GM12864 (cell line): ENCODE measurements around the gene TAX1BP3.

ENCODE experiments used
- DNase-seq: peaks from one replicate; pipeline ENCODE4 v3.0.0-alpha.2; 2011; ENCODE audit warnings: low read depth
- H3K4me3 ChIP-seq: 2 replicates; pipeline ENCODE4 v1.5.1; 2011; ENCODE audit warnings: mild to moderate bottlenecking, low read depth, low read length, control low read depth
- CTCF ChIP-seq: IDR thresholded peaks from 2 replicates; pipeline ENCODE4 v1.5.1; 2011; ENCODE audit warnings: low read depth, mild to moderate bottlenecking, moderate library complexity, low read length, control low read depth, inconsistent platforms; ENCODE audit errors: missing control alignments

The TAX1BP3 gene

GRCh38 chr17:3627769-3628167 is 40.6 kb downstream of the TAX1BP3 start:
- no peak overlapping the region for H3K4me3 ChIP-seq
- TF ChIP-seq CTCF = no peak
- no peak for DNase-seq

- no peak for DNase-seq
- TF ChIP-seq CTCF = no peak
Measured at GRCh38 chr17:3626831-3627768, 41.3 kb downstream of the TAX1BP3 start.

GRCh38 chr17:3622977-3623594 is 45.3 kb downstream of the TAX1BP3 start:
- TF ChIP-seq CTCF = no peak
- DNase-seq = no peak
- no peak overlapping the region for H3K4me3 ChIP-seq

More at GRCh38 chr17:3626831-3627768, 41.3 kb downstream of the TAX1BP3 start:
- H3K4me3 ChIP-seq = no peak overlapping the region

- no peak for TF ChIP-seq CTCF
- no peak for DNase-seq
- H3K4me3 ChIP-seq = no peak overlapping the region
Measured at GRCh38 chr17:3621146-3621720, 47.1 kb downstream of the TAX1BP3 start.

- no peak for TF ChIP-seq CTCF
- H3K4me3 ChIP-seq = no peak overlapping the region
- no peak for DNase-seq
Measured at GRCh38 chr17:3615160-3615870, 53.1 kb downstream of the TAX1BP3 start.

- no peak overlapping the region for H3K4me3 ChIP-seq
- TF ChIP-seq CTCF = no peak
- no peak for DNase-seq
Measured at GRCh38 chr17:3613124-3613523, 55.3 kb downstream of the TAX1BP3 start.
